HG03442 (cell line): ENCODE data around the gene TMEM184B.

Source experiments
- ATAC-seq: cut with Tn5 transposase; IDR thresholded peaks from one replicate; pipeline ENCODE4 v1.9.1; 2021; ENCODE audit warnings: mild to moderate bottlenecking, moderate library complexity; ENCODE audit not compliant: unreplicated experiment

TMEM184B gene

GRCh38 chr22:38228873-38229740 is 43.7 kb downstream of the TMEM184B start:
- ATAC-seq: no peak

GRCh38 chr22:38228326-38228872 is 44.4 kb downstream of the TMEM184B start:
- no peak for ATAC-seq

GRCh38 chr22:38226853-38227649 is 45.8 kb downstream of the TMEM184B start:
- ATAC-seq: no peak

- ATAC-seq: no peak
Measured at GRCh38 chr22:38223289-38223960, 49.4 kb downstream of the TMEM184B start.

GRCh38 chr22:38222797-38223119 is 50.1 kb downstream of the TMEM184B start:
- ATAC-seq: no peak

GRCh38 chr22:38221908-38222796 is 50.7 kb downstream of the TMEM184B start:
- no peak for ATAC-seq

- ATAC-seq: no peak
Measured at GRCh38 chr22:38221407-38221806, 51.4 kb downstream of the TMEM184B start.

- no peak for ATAC-seq
Measured at GRCh38 chr22:38220653-38221386, 52.0 kb downstream of the TMEM184B start.

- ATAC-seq: no peak
Measured at GRCh38 chr22:38220163-38220562, 52.6 kb downstream of the TMEM184B start.

GRCh38 chr22:38219632-38220031 is 53.2 kb downstream of the TMEM184B start:
- ATAC-seq: no peak

- ATAC-seq: no peak
Measured at GRCh38 chr22:38218661-38219622, 53.9 kb downstream of the TMEM184B start.

- no peak for ATAC-seq
Measured at GRCh38 chr22:38215156-38216038, 57.4 kb downstream of the TMEM184B start.

GRCh38 chr22:38214302-38215056 is 58.3 kb downstream of the TMEM184B start:
- ATAC-seq: peak; percentile 34

- ATAC-seq: peak; percentile 7
Measured at GRCh38 chr22:38213990-38214301, 58.9 kb downstream of the TMEM184B start.

GRCh38 chr22:38213319-38213989 is 59.4 kb downstream of the TMEM184B start:
- no peak for ATAC-seq

- ATAC-seq: no peak
Measured at GRCh38 chr22:38212442-38212841, 60.4 kb downstream of the TMEM184B start.
